Epithelial cell of esophagus (primary cell): ENCODE results near the gene PAQR8.

Source experiments
- DNase-seq: peaks from one replicate; pipeline ENCODE4 v3.0.0; 2010; ENCODE audit warnings: low read depth
- H3K4me3 ChIP-seq: 2 replicates; pipeline ENCODE4 v1.5.1; 2011; ENCODE audit warnings: mild to moderate bottlenecking, low read length, control low read depth
- TF ChIP-seq, protein P1 (sequence below): IDR thresholded peaks from 2 replicates; pipeline ENCODE4 v1.5.1; 2011; ENCODE audit warnings: low read depth, mild to moderate bottlenecking, low read length, control low read depth, inconsistent platforms; ENCODE audit not compliant: insufficient read depth; ENCODE audit errors: missing control alignments

PAQR8 gene

GRCh38 chr6:52335576-52335975, 26.4 kb upstream of the PAQR8 start:
- TF ChIP-seq, protein P1, sequence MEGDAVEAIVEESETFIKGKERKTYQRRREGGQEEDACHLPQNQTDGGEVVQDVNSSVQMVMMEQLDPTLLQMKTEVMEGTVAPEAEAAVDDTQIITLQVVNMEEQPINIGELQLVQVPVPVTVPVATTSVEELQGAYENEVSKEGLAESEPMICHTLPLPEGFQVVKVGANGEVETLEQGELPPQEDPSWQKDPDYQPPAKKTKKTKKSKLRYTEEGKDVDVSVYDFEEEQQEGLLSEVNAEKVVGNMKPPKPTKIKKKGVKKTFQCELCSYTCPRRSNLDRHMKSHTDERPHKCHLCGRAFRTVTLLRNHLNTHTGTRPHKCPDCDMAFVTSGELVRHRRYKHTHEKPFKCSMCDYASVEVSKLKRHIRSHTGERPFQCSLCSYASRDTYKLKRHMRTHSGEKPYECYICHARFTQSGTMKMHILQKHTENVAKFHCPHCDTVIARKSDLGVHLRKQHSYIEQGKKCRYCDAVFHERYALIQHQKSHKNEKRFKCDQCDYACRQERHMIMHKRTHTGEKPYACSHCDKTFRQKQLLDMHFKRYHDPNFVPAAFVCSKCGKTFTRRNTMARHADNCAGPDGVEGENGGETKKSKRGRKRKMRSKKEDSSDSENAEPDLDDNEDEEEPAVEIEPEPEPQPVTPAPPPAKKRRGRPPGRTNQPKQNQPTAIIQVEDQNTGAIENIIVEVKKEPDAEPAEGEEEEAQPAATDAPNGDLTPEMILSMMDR = no peak
- H3K4me3 ChIP-seq = no peak overlapping the region
- no peak for DNase-seq

- no peak for DNase-seq
- TF ChIP-seq, protein P1 = no peak
- no peak overlapping the region for H3K4me3 ChIP-seq
Measured at GRCh38 chr6:52336919-52337561, 24.9 kb upstream of the PAQR8 start.

GRCh38 chr6:52337633-52338290, 24.2 kb upstream of the PAQR8 start:
- TF ChIP-seq, protein P1 = no peak
- H3K4me3 ChIP-seq = no peak overlapping the region
- no peak for DNase-seq

GRCh38 chr6:52340603-52340880, 21.4 kb upstream of the PAQR8 start:
- no peak overlapping the region for H3K4me3 ChIP-seq
- DNase-seq = no peak
- TF ChIP-seq, protein P1 = no peak

DNA sequence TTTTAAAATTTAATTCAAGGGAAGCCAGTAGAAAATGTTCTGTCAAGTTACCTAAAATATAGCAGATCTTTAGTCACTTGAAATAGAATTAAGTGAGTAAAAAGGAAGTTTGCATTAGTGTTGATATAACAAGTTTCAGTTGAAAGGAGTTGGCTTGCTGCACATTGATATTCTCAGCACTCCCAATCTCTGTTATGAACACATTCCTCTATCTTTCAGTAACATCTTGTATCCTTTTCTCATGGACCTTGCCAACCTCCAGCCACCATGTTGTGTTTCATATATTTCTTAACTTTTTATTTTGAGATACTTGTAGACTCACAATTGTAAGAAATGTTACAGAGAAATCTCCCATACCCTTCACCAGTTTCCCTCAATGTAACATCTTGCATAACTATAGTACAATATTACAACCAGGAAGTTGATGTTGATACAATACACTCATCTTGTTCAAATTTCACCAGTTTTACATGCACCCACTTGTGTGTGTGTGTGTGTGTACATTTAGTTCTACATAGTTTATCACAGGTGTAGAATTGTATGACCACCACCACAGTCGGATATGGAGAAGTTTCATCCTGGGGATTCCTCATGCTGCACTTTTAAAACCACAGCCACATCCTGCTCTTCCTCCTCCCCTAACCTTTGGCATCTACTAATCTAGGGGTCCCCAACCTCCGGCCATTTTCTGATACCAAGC, 20.2 kb upstream of the PAQR8 start:
- H3K4me3 ChIP-seq = no peak overlapping the region
- TF ChIP-seq, protein P1 = no peak
- DNase-seq = peak; percentile 62

- no peak for DNase-seq
- TF ChIP-seq, protein P1 = no peak
Measured at GRCh38 chr6:52345311-52345710, 16.6 kb upstream of the PAQR8 start.

More at GRCh38 chr6:52345311-52345710, 16.6 kb upstream of the PAQR8 start:
- no peak overlapping the region for H3K4me3 ChIP-seq
